Fibroblast of villous mesenchyme (primary cell): ENCODE results near the gene ZGPAT. TPM values are rescaled to one million over a fixed set of nuclear protein-coding genes. Genes with fewer than 3 reads are reported as not detected.

Experiments used
- DNase-seq: peaks from one replicate; pipeline ENCODE4 v3.0.0-alpha.2; 2010; ENCODE audit warnings: low read depth
- H3K4me3 ChIP-seq: 2 replicates; pipeline ENCODE4 v1.5.1; 2011; ENCODE audit warnings: low read depth, mild to moderate bottlenecking, low read length
- total RNA-seq: library from RNA; depleted of rRNA; stranded (reverse); fragments of >200 nt; gene quantifications from 2 replicates; pipeline ENCODE4 v1.2.3, GENCODE V29; 2012
- TF ChIP-seq, protein P1 (sequence below): IDR thresholded peaks from 2 replicates; pipeline ENCODE4 v1.5.1; 2012; ENCODE audit warnings: low read depth, mild to moderate bottlenecking, low read length; ENCODE audit not compliant: insufficient read depth

The ZGPAT gene
- total RNA-seq, 1 donor: 19.4 TPM

DNA sequence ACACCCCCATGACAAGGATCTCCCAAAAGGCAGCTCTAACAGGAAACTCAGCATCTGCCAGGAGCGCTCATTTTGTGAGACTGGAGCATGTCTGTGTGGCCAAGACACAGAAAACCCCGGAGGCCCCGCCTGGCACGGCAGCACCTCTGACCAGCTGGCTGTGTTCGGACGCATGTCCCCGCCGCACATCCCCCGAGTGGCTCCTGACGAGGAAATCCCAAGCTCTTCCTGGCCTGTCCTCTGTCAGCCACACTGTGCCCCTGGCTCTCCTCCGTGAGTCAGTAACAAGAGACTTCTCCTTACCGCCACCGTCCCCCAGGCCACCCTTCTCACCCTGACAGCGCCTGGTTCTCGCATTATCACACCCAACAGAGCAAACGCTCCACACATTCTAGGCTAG lies 46.2 kb downstream of the ZGPAT start:
- TF ChIP-seq, protein P1, sequence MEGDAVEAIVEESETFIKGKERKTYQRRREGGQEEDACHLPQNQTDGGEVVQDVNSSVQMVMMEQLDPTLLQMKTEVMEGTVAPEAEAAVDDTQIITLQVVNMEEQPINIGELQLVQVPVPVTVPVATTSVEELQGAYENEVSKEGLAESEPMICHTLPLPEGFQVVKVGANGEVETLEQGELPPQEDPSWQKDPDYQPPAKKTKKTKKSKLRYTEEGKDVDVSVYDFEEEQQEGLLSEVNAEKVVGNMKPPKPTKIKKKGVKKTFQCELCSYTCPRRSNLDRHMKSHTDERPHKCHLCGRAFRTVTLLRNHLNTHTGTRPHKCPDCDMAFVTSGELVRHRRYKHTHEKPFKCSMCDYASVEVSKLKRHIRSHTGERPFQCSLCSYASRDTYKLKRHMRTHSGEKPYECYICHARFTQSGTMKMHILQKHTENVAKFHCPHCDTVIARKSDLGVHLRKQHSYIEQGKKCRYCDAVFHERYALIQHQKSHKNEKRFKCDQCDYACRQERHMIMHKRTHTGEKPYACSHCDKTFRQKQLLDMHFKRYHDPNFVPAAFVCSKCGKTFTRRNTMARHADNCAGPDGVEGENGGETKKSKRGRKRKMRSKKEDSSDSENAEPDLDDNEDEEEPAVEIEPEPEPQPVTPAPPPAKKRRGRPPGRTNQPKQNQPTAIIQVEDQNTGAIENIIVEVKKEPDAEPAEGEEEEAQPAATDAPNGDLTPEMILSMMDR: no peak
- peak; percentile 11 for DNase-seq
- H3K4me3 ChIP-seq: no peak overlapping the region

- TF ChIP-seq, protein P1: no peak
- DNase-seq: no peak
- no peak overlapping the region for H3K4me3 ChIP-seq
These were observed 48.3 kb downstream of the ZGPAT start for GRCh38 chr20:63755933-63756647.

- H3K4me3 ChIP-seq: no peak overlapping the region
- TF ChIP-seq, protein P1: no peak
- DNase-seq: no peak
These were observed 48.8 kb downstream of the ZGPAT start for GRCh38 chr20:63756648-63756991.

DNA sequence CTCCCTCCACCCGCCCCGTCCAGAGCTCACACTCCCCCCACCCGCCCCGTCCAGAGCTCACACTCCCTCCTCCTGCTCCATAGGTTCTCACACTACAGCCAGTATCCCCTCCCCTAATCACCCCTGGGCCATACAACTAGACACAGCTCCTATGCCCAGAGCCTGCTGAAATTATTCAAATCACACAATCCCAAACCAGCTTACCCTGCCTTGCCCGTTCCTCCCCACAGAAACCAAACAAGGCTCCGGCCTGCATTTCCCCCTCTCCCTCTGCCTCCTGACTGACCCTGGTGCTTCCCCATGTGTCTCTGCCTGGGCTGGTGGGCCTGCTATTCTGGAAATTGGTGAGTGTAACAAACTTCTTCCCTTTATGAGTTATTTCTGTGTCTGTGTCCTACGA lies 50.3 kb downstream of the ZGPAT start:
- TF ChIP-seq, protein P1: no peak
- DNase-seq: no peak

DNA sequence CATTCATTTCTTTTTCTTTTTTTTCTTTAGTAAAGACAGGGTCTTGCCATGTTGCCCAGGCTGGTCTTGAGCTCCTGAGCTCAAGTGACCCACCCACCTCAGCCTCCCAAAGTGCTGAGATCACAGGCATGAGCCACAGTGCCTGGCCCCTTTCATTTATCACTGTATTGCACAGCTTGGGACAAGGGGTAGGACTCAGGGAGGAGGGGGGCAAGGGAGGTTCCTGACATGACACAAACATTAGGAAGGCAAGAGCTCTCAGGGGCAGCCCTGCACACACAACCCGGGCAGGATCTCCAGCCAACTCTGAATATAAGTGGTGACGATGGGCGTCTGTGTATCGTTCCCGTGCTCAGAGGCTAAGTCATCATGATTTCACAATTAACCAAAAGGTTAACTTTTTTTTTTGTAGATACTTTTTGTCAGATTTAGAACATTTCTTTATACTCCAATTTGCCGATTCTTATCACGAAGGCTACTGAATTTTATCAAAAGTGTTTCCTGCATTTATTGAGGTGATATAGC lies 51.6 kb downstream of the ZGPAT start:
- DNase-seq: peak; percentile 61
- TF ChIP-seq, protein P1: no peak
- no peak overlapping the region for H3K4me3 ChIP-seq

More for the DNA sequence above, 50.3 kb downstream of the ZGPAT start:
- H3K4me3 ChIP-seq: no peak overlapping the region

DNA sequence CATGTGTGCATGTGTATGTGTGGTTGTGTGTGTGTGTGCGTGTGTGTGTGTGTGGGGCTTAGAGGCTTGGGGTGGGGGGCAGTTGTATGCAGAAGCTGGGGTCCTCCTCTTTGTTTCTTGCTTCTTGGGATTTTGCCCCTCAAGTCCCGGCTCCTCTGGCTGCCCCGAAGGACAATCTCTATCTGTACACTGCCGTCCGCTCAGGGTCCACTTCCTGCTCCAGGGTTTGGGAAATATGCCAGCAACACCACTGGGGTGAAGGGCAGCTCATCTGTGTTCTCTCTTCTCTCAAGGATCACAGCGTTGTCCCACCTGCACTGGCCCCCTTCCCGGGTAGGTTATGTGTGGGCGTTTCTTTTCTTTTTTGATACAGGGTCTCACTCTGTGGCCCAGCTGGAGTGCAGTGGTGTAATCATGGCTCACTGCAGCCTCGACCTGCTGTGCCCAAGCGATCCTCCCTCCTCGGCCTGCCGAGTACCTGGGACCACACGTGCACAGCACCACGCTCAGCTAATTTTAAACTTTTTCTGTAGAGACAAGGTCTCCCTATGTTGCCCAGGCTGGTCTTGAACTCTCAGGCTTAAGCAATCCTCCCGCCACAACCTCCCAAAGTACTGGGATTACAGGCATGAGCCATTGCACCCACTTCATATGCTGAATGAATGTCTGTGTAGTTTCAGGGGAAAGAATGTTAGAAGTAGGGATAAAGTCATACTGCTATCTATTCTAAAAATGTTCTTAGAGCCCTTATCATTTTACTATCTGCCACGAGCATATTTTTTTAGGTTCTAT lies 57.4 kb downstream of the ZGPAT start:
- no peak overlapping the region for H3K4me3 ChIP-seq
- no peak for DNase-seq
- TF ChIP-seq, protein P1: no peak
